MM.1S (cell line): ENCODE data around the gene SNAI3.

Experiments
- DNase-seq: peaks from one replicate; pipeline ENCODE4 v3.0.0-alpha.2; 2015
- H2AFZ ChIP-seq: fragments of 300-600 bp; sonication (generic); 2 replicates; pipeline ENCODE4 v1.6.0; 2016; ENCODE audit warnings: antibody characterized with exemption, low read length
- H3F3A ChIP-seq: fragments of 300-600 bp; sonication (generic); 2 replicates; pipeline ENCODE4 v1.6.1; 2016; ENCODE audit warnings: mild to moderate bottlenecking, antibody characterized with exemption, low read length, moderate library complexity, mixed read lengths; ENCODE audit not compliant: insufficient read depth
- H3K27ac ChIP-seq: fragments of 300-600 bp; sonication (generic); 2 replicates; pipeline ENCODE4 v1.5.1; 2016; ENCODE audit warnings: mild to moderate bottlenecking, low read length
- H3K27me3 ChIP-seq: fragments of 300-600 bp; sonication (generic); replicated peaks from 2 replicates; pipeline ENCODE4 v1.6.0; 2016; ENCODE audit warnings: low read length; ENCODE audit not compliant: insufficient read depth
- H3K36me3 ChIP-seq: fragments of 300-600 bp; sonication (generic); replicated peaks from 2 replicates; pipeline ENCODE4 v1.6.1; 2016; ENCODE audit warnings: mild to moderate bottlenecking, low read length, mixed read lengths; ENCODE audit not compliant: insufficient read depth
- H3K4me1 ChIP-seq: fragments of 300-600 bp; sonication (generic); 2 replicates; pipeline ENCODE4 v1.6.1; 2016; ENCODE audit warnings: low read length, mixed read lengths
- H3K4me2 ChIP-seq: fragments of 300-600 bp; sonication (generic); 2 replicates; pipeline ENCODE4 v1.6.0; 2016; ENCODE audit warnings: low read depth, low read length
- H3K4me3 ChIP-seq: fragments of 300-600 bp; sonication (generic); 2 replicates; pipeline ENCODE4 v1.5.1; 2016; ENCODE audit warnings: low read length, mixed read lengths
- H3K79me2 ChIP-seq: fragments of 300-600 bp; sonication (generic); 2 replicates; pipeline ENCODE4 v1.6.1; 2016; ENCODE audit warnings: mixed run types, low read length, mixed read lengths
- H3K9ac ChIP-seq: fragments of 300-600 bp; sonication (generic); 2 replicates; pipeline ENCODE4 v1.6.1; 2016; ENCODE audit warnings: low read length, mixed read lengths
- H3K9me2 ChIP-seq: fragments of 300-600 bp; sonication (generic); replicated peaks from 2 replicates; pipeline ENCODE4 v1.6.1; 2016; ENCODE audit warnings: mild to moderate bottlenecking, low read length, mixed read lengths; ENCODE audit not compliant: insufficient read depth
- H3K9me3 ChIP-seq: fragments of 300-600 bp; sonication (generic); replicated peaks from 2 replicates; pipeline ENCODE4 v1.6.1; 2016; ENCODE audit warnings: mild to moderate bottlenecking, low read length, mixed read lengths; ENCODE audit not compliant: insufficient read depth
- H4K20me1 ChIP-seq: fragments of 300-600 bp; sonication (generic); 2 replicates; pipeline ENCODE4 v1.6.1; 2016; ENCODE audit warnings: mild to moderate bottlenecking, low read length, moderate library complexity, mixed read lengths; ENCODE audit not compliant: insufficient read depth
- CTCF ChIP-seq: fragments of 300-600 bp; sonication (generic); IDR thresholded peaks from 2 replicates; pipeline ENCODE4 v1.5.1; 2016; ENCODE audit warnings: antibody characterized with exemption, low read length, mixed read lengths
- EZH2 ChIP-seq: fragments of 300-600 bp; sonication (generic); optimal IDR thresholded peaks from 2 replicates; pipeline ENCODE3; 2017; ENCODE audit warnings: low read depth, mild to moderate bottlenecking, antibody characterized with exemption, low read length, mixed read lengths
- EZH2phosphoT487 ChIP-seq: fragments of 300-600 bp; sonication (generic); IDR thresholded peaks from 2 replicates; pipeline ENCODE4 v1.6.1; 2018; ENCODE audit warnings: antibody characterized with exemption, low read length

Gene SNAI3

GRCh38 chr16:88695218-88695617 lies 8.9 kb upstream of the SNAI3 start:
- Histone ChIP-seq H3K9me2 (no peaks in the 10 kb centered on the region), H3K4me1 (peaks cover 2% of the 10 kb centered on the region), H3F3A (no peaks in the 10 kb centered on the region), H3K4me2 (no peak overlapping the region), H3K9me3 (no peaks in the 10 kb centered on the region), H3K9ac (no peak overlapping the region), H3K79me2 (no peaks in the 10 kb centered on the region), H3K36me3 (no peaks in the 10 kb centered on the region), H3K27me3 (no peaks in the 10 kb centered on the region), H2AFZ (no peak overlapping the region), H3K4me3 (no peak overlapping the region), H3K27ac (no peak overlapping the region), H4K20me1 (no peaks in the 10 kb centered on the region)
- no peak for TF ChIP-seq EZH2phosphoT487
- TF ChIP-seq EZH2: no peak
- no peak for TF ChIP-seq CTCF
- no peak for DNase-seq

- Histone ChIP-seq H3K36me3 (no peaks in the 10 kb centered on the region), H3K27ac (no peak overlapping the region), H3K9ac (no peak overlapping the region), H3F3A (no peaks in the 10 kb centered on the region), H3K27me3 (no peaks in the 10 kb centered on the region), H3K9me2 (no peaks in the 10 kb centered on the region), H3K79me2 (no peaks in the 10 kb centered on the region), H3K9me3 (no peaks in the 10 kb centered on the region), H2AFZ (no peak overlapping the region), H3K4me3 (no peak overlapping the region), H4K20me1 (no peaks in the 10 kb centered on the region), H3K4me2 (no peak overlapping the region), H3K4me1 (no peaks in the 10 kb centered on the region)
- no peak for TF ChIP-seq EZH2phosphoT487
- TF ChIP-seq EZH2: no peak
- no peak for TF ChIP-seq CTCF
- no peak for DNase-seq
Measured at GRCh38 chr16:88694221-88695087, 8.1 kb upstream of the SNAI3 start.

GRCh38 chr16:88693420-88694177 lies 7.3 kb upstream of the SNAI3 start:
- Histone ChIP-seq H3K27ac (no peak overlapping the region), H3K4me1 (no peaks in the 10 kb centered on the region), H3K36me3 (no peaks in the 10 kb centered on the region)

More at GRCh38 chr16:88693420-88694177, 7.3 kb upstream of the SNAI3 start:
- Histone ChIP-seq H3K9ac (no peak overlapping the region), H3K27me3 (no peaks in the 10 kb centered on the region), H3K4me3 (no peak overlapping the region), H3K9me3 (no peaks in the 10 kb centered on the region), H3K79me2 (no peaks in the 10 kb centered on the region), H3K4me2 (no peak overlapping the region), H3F3A (no peaks in the 10 kb centered on the region), H3K9me2 (no peaks in the 10 kb centered on the region), H4K20me1 (no peaks in the 10 kb centered on the region), H2AFZ (no peak overlapping the region)
- TF ChIP-seq EZH2phosphoT487 (no peak), CTCF (no peak), EZH2 (no peak)
- no peak for DNase-seq
